M059J (cell line): ENCODE data around the gene FBXO11. TPM values are rescaled to one million over a fixed set of nuclear protein-coding genes. Genes with fewer than 3 reads are reported as not detected.

Experiments
- DNase-seq: peaks from one replicate; pipeline ENCODE4 v3.0.0-alpha.2; 2012; ENCODE audit warnings: low read depth
- total RNA-seq: library from RNA; depleted of rRNA; stranded (reverse); fragments of >200 nt; shearing (Covaris generic); gene quantifications from 2 replicates; pipeline ENCODE4 v1.2.3, GENCODE V29; 2014

The FBXO11 gene
- total RNA-seq, 1 experiment from 2014 or later: 28.3 TPM

DNA sequence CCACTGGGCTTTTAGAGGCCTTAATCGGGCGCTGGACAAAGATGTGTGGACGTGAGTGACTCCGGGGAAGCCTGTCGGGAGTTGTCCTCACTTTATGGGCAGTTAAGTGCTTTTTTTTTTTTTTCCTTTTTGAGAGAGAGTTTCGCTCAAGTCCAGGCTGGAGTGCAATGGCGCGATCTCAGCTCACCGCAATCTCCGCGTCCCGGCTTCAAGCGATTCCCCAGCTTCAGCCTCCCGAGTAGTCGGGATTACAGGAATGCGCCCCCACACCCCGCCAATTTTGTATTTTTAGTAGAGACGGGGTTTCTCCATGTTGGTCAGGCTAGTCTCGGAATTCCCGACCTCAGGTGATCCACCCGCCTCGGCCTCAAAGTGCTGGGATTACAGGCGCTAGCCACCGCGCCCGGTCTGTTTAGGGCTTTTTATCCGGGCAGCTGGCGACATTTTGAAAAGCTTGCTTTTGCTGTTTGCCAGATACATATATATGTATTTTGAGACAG, 121.9 kb downstream of the FBXO11 start:
- DNase-seq: no peak

DNA sequence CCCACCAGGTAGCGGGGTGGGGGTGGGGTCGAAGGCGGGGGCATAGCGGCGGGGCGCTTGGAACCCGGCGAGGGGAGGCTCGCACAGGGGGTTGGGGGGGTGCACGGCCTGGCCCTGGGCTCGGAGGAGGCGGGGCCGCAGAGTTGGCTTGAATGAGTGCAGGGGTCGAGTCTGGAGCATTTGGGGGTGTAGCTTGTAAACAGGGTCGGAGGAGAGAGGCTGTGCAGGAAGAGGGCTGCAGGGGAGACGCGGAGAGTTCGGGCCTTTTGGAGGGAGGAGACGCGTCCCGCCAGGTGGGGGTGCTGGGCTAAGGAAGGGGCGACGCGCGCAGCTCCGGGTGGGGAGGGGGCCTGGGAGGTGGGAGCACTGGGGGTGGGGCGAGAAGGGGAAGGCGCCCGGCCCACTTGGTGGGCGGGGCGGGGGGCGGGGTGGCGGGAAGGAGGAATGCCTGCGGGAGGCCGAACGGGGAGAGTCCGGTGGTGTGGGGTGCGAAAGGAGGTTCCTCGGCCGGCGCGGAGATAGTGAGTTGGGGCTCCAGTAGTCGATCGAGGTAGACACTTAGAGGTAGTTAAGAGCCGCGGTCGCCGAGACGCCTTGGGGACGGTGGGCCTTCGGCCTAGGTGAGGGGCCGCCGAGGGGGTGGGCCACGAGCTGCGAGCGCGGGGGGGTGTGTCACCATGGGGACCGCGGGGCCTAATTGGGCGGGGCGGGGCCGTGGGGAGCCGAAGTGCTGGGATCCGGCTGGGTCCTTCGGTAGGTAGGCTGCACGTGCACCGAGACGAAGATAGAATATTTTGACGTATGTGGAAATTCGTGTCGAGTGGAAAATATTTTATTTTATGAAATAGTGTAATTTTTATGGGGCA, 122.6 kb downstream of the FBXO11 start:
- DNase-seq: peak; percentile 60

DNA sequence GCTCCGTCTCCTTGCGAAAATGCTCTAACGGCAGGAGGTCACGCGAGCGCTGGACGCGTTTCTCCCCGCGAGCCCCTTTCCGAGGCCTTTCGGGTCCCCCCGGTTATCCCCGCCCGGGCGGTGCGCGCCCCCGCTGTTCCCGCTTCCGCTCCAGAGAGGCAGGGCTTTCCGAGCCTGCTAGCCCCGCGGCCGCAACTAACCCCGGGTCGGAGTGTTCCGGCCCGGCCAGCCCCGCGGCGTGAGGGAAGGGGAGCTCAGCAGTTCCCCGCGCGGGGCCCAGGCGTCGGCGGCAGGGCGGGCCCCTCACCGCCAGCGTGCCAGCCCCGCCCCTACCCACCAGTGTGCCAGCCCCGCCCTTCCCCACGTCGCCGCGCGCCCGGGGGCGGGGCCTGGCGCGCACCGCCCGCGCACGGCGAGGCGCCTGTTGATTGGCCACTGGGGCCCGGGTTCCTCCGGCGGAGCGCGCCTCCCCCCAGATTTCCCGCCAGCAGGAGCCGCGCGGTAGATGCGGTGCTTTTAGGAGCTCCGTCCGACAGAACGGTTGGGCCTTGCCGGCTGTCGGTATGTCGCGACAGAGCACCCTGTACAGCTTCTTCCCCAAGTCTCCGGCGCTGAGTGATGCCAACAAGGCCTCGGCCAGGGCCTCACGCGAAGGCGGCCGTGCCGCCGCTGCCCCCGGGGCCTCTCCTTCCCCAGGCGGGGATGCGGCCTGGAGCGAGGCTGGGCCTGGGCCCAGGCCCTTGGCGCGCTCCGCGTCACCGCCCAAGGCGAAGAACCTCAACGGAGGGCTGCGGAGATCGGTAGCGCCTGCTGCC, 123.4 kb downstream of the FBXO11 start, which contains the start of gene MSH6:
Gene MSH6, plus strand, starts transcription at position 475 of the 815 bp plus-strand sequence. Its CDS starts 89 bp downstream, at position 564.
- DNase-seq: peak; percentile 82

DNA sequence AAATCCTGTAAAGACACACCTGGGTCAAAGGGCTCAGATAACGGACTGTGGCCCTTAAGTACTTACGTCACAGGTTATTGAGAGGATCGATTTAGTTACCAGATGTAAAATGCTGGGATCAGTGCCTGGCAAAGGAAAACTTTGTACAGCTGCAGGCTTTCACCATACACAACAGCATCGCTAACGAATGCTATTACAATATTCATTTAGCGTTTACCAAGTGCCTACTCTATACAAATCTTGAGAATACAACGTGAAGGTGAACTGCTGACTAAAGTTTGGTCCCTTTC, 124.0 kb downstream of the FBXO11 start:
- no peak for DNase-seq

DNA sequence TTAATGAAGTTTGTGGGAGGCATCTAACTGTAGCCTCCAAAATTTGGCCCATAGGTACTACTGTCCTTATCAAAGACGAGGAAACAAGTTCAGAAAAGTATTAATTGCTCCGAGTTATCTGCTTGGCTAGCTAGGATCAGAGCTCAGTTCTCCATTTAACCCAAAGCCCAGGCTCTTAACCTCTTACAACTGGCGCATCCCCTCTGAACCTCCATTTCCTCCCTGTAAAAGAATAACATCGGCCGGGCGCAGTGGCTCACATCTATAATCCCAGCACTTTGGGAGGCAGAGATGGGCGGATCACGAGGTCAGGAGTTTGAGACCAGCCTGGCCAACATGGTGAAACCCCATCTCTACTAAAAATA, 126.9 kb downstream of the FBXO11 start:
- no peak for DNase-seq

DNA sequence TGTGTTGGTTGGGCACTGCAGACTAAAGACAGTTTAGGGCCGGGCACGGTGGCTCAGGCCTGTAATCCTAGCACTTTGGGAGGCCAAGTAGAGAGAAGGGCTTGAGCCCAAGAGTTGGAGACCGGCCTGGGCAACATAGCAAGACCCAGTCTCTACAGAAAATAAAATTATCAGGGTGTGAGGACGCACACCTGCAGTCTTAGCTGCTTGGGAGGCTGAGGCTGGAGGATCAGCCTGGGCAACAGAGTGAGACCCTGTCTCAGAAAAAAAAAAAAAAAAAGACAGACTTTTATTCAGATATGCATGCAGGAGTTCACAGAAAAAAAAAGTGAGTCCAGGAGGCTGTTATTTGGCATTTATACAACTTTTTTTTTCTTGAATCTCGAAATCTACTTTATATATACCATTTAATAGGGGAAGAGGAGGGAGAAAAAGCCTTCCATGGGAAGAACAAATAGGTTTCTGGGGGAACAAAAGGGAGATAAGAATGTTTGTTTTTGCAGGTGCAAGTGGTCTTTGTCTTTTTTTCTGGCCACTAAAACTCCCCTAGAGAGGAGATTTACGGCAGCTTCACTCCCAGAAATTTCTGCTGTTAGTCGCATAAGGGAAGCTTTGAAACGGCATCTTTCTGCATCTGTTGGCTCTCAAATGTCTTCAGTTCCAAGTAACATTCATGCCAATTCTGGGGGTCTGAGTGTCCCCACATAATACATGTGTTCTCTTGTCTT, 127.4 kb downstream of the FBXO11 start:
- no peak for DNase-seq

DNA sequence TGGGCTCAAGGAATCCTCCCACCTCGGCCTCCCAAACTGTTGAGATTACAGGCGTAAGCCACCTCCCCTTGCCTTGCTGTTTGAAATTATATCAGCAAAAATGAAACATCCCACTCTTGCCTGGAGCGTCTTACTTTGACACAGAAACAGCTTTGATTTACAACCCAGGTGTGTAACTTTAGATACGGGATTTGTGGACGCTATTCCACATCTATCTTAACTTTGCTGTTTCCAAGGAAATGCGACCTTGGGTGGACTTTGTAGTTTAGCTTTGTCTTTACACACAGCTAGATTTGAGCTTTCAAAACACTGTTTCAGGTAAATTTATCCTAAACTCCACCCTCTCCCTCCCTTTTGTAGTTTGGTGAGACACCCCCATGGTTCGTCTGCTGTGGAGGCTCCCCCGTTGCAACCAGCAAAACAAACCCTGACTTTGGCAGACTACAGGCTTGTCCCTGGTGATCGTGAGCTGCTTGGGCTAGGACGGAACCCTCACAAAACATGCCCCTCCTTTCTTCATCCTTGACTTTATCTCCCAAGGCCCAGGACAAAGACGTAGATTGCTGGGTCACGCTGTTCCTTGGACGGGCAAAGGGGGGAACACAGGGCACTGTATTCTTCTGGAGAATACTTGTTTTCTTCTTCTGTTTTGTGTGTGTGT, 128.9 kb downstream of the FBXO11 start:
- DNase-seq: no peak

DNA sequence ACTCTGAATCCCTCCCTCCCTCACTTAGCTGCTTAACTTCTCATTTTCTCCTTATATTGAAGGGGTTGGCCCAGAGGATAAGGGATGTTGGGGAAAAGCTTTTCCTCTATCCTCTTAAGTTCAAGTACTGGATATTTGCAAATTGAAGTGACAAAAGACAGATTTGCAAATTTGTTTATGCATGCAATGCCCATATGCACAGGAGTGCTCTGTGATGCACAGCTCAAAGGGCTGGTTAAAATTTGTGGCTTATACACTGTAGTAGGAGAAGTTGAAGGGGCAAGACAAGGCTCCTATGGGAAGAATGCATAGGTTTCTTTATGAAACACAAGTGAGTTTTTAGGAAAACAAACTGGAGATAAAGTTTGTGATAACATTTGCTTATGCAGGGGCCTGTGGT, 131.7 kb downstream of the FBXO11 start:
- no peak for DNase-seq

DNA sequence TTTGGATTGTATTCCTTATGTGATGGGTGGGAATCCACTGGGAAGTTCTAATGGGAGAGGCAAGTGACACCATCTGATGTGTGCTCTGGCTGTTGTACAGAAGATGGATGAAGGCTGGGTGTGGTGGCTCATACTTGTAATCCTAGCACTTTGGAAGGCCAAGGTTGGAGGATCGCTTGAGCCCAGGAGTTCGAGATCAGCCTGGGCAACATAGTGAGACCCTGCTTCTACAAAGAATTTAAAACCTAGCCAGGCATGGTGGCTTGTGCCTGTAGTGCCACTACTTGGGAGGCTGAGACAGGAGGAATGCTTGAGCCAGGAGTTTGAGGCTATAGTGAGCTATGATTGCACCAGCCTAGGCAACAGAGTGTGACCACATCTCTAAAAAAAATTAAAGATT, 134.0 kb downstream of the FBXO11 start:
- no peak for DNase-seq

DNA sequence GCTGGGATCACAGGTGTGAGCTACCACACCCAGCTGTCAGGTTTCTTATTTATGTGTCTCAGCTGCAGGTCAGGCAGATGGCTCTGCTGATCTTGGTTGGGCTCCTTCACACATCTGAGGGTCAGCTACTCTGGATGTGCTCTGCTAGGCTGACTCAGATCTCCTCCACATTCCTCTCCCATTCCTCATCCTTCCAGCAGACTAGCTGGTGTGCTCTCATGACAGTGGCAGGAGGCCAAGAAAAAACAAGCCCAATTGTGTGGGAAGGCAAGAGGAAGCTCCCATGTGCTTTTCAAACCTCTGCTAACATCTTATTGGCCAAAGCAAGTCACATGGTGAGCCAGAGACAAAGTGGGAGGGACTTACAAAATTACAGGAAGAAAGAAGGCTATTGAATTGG, 135.1 kb downstream of the FBXO11 start:
- DNase-seq: peak; percentile 96

DNA sequence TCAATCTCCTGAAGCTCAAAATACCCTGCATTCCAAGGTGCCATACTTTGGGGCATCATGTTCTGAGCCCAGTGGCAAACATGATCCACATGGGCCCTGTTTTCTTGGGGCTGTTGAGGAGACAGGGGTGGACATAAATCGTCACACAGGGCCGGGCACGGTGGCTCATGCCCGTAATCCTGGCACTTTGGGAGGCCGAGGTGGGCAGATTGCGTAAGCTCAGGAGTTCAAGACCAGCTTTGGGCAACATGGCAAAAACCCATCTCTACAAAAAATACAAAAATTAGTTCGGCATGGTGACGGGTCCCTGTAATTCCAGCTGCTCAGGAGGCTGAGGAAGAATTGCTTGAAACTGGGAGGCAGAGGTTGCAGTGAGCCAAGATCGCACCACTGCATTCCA, 137.0 kb downstream of the FBXO11 start:
- no peak for DNase-seq

DNA sequence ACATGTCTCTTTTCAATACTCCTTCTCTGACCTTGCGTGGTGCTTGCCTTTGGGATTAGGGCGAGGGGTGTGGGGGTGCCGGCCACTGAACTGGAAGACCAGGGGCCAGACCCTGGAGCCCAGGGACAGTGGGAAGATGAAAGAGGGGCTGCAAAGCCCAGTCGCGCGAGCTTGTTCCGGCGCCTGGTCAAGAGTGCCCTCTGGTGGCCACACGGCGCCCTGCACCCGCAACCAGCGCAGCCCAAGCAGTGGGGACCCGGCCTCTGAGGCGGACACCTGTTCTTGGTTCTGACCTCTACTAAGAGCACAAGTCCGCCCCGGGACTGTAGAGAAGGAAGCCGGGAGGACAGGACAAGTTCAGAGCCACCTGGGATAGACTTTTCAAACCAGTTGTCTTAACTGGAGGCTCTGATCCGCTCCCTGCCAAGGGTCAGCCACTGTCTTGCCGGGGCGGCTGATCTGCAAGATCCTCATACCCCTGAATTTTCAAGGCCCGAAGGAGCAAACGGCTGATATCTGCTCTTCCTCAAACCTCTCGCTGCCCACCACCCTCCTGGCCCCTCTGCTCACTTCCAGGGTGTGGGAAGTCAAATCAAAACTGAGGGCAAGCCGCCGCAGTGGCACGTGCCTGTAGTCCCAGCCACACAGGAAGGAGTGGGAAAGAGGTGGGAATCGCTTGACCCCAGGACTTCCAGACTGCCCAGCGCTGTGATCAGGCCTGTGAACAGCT, 138.3 kb downstream of the FBXO11 start:
- peak; percentile 29 for DNase-seq

DNA sequence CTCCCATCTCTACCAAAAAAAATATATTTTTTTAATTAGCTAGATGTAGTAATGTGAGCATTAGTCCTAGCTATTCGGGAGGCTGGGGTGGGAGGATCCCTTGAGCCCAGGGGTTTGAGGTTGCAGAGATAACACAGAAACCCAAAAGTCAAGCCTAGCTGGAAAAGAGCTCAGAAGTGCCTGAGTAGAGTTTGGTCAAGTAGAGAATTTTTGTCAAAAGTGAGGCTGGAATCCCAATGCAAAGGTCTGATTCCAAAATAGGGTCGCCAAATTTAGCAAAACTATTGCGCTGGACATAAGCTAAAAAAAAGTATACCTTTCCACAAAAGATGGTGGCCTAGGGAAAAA, 138.8 kb downstream of the FBXO11 start:
- DNase-seq: no peak

DNA sequence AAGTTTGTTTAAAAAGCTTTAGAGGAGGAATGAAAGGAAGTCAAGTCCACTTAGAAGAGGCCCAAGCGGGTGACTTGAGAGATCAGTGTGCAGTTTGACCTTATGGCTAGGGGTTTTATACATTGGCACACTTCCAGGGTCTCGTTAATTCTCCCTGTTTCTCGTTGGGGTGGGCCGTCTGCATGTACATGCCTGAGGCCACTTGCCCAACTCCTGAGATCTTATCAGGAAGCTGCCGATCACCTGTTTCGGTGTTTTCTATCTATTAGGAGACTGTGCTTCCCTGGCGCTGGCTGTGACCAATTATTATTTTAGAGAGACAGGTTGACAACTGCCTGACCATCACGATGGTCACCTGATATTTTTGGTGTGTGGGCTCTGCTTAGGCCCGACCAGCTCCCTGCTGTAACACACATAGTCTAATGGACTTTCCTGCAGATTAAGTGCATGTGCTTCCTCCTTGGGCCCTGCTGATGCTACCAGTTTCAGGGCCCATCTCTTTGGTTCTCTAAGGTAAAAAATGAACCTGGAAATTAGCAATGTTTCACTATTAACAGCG, 154.4 kb downstream of the FBXO11 start:
- DNase-seq: no peak

DNA sequence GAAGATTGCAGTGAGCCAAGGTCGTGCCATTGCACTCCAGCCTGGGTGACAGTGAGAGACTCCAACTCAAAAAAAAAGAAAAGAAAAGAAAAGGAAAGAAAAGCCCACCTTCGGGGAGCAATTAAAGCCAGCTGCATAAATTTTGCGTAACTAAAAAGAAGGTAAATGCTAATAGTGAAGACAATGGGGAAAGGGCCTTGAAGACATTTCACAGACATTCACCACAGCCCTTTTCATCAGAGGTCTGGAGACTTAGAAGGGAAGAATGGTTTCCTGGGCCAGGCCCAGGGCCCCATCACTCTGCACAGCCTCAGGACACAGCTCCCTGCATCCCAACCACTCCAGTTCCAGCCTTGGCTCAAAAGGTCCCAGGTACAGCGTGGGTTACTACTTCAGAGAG, 158.4 kb downstream of the FBXO11 start:
- DNase-seq: no peak

DNA sequence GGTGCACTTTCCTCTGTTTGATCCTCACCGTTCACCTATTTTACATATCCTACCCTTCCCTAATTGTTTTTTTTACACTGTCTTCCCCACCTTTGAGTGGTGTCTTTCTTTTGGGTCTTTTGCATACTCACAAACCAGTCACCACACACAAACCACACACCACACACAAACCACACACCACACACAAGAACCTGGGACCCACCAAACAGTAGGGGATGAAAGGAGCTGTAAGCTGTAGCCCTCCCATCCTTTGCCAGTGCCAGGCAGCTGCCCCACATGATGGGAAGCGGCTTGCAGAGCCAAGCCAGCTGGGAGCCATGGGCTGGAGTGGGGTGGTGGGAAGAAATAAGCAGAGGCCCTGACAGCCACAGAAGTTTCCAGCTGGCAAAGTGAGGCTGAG, 162.2 kb downstream of the FBXO11 start:
- no peak for DNase-seq

DNA sequence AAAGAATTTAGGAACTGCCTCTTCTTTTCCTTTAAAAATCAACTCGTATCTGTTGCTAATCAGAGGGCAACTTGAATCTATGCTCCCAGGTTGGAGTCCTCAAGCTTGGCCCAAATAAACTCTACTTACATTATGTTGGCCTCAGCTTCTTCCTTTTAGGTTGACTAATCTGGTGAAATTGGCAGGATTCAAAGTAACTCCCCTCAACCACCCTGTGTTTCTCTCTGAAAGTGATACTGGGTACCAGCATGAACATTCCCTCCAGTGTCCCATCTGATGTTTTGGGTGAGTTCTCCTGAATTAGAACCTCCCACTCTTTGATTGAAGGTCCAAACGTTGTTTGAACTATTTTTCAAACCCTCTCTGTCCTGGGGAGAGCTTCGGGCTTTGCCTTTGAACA, 164.7 kb downstream of the FBXO11 start:
- no peak for DNase-seq

DNA sequence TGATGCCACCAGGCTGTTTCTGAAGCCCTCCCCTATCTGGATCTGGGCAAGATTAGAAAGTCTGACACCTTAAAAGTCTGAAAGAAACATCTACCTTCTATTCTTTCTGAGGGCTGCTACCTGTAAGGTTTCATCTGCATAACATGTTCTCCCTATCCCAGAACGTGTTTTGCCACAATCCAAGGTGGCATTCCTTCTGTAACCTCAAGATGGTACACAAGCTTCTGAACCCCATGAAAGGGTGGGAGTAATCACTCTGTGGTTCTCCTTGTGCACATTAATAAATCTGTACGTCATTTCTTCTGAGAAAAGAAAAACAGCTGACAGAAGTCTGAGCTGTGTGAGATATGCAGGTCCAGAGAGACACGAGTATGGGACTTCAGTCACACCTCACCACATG, 165.2 kb downstream of the FBXO11 start:
- DNase-seq: no peak
